ENCODE results near the gene ZNF205.
A peak's percentile ranks its signal among the peaks of the same experiment; 100 is the strongest.
"Not testable (repeated sequence)": the region's sequence is repeated elsewhere in the genome, so short reads cannot be mapped to it uniquely, and the experiment has no call there.

The ZNF205 gene

DNA sequence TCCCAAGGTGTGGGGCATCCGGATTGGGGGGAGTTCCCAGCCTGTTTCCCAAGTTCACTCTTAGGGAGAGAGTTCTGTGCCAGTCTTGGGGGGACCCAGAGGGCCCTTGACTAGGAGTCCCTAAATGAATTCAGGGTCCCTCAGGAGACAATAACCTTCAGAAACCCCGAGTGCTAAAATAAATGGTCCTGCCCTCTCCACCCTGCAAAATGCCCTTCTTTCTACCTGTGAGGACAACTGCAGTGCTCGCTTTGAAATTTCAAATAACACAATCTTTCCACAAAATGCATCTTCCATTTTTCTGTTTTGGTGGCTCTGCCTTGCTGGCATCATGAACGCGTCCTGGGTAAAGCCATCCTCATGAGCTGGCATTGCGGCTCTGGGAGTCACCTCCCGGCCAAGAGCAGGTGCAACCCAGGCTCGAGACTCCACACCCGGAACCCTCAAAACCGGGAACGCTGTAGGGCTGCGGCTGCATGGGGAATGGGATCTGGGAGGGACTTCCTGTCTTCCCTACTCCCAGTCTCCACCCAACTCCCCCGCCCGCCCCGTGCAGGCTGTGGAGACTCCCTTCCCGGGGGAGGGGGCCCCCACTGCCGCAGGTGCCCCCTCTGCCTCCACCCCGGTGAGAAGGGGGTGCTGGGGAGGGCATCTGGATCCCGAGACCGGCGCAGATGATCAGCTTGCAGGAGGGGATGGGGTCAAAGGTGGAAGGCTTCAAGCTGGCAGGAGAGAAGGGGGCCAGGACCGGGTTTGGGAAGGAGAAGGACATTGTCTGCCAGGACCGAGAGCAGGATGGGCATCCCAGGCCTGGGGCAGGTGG lies at the start of gene ZNF205:
Gene ZNF205, plus strand, starts transcription at position 529 of the 823 bp plus-strand sequence. CDS start 845 bp downstream, outside the sequence.
- peak within 1 kb of the TSS; percentile 12 for H3K27ac ChIP-seq
- peak; percentile 16 for DNase-seq (ENCODE audit: low read depth, low spot score)

DNA sequence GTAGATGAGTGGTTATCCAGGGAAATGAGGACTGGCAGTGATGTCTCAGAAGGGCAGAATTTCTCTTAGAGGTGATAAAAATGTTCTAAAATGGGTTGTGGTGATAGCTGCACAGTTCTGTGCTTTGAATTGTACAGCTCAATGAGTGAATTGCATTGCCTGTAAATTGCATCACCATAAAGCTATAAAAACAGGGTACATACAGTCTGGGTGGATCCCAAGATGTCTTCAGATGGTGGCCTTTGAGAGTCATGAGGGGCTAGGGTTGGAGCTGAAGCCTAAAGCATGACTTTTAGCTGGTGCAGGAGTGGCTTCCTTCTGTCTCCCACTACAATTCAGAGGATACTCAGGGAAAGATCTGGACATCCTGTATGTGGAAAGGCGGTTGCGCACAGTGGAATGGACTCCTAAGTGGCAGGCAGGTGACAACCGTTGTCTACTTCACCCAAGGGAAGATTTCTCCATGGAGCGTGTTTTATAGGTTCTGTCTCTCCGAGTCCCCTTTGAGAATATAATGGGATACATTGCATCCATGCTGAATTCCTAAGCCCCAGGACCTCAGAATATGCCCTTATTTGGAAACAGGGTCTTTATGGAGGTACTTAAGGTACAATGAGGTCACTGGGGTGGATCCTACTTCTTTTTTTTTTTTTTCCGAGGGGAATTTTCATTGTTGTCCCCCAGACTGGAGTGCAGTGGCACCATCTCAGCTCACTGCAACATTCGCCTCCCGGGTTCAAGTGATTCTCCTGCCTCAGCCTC lies 48.6 kb upstream of the ZNF205 start:
- H3K27ac ChIP-seq = no peak overlapping the region
- DNase-seq (ENCODE audit: low read depth, low spot score) = no peak

DNA sequence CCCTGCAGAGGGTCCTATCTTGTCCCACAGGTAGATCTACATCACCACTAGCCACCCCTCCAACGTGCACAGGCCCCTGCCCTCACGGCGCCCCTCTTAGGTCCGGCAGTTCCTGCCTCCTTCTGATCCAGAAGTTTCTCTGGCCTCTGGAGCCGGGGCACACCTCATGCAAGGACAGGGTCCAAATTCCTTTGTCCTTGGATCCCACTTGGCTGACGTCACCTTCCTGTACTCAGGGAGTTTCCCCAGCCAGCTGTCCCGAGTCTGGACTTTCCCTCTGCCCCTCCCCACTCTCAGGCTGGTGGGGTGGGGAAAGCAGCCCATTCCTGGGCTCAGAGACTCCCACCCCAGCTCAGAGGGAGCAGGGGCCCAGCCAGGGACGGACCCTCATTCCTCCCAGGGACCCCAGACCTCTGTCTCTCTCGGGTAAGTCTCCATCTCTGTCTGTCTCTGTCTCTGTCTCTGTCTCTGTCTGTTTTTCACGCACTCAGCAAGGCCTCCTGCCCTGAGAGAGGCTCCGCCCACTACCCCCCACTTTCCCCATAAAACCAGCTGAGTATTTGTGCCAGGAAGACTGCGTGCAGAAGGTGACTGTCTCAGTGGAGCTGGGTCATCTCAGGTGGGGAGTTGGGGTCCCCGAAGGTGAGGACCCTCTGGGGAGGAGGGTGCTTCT lies 47.2 kb upstream of the ZNF205 start, which contains the start of gene IL32:
Gene IL32, plus strand, starts transcription at position 572 of the 673 bp plus-strand sequence. CDS start 172 bp downstream, outside the sequence.
- peak; percentile 33 for DNase-seq (ENCODE audit: low read depth, low spot score)
- H3K27ac ChIP-seq = no peak within 1 kb of the TSS

DNA sequence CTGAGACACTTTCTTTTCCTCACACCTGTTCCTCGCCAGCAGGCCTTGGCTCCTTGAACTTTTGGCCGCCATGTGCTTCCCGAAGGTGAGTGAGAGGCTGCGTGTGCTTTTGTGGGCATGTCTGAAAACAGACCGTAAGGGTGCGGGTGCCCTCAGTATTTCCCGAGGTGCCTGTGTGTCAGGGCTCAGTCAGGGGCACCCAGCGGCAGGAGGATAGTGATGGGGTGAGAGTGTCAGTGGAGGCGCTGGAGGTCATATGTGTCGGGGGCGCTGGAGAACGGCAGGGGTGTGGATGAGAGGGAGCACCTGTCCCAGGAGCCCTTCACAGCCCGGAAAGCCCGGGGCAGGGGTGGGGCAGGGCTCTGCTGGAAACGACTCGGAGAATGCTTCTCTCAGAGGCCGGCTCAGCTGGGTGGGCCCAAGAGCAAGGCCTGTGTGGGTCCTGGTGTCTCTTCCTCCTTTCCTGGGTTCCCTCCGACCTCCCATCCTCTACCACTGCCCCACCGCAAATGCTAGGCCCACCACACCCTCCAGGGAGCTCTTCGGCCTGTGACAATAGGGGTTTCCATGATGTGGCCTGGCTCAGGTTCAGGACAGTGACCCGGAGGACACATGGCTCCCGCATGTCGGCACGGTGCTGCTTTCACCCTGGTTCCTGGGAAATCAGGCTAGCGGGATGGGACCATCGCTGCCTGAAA lies 46.5 kb upstream of the ZNF205 start:
- DNase-seq (ENCODE audit: low read depth, low spot score) = no peak
- H3K27ac ChIP-seq = no peak overlapping the region

DNA sequence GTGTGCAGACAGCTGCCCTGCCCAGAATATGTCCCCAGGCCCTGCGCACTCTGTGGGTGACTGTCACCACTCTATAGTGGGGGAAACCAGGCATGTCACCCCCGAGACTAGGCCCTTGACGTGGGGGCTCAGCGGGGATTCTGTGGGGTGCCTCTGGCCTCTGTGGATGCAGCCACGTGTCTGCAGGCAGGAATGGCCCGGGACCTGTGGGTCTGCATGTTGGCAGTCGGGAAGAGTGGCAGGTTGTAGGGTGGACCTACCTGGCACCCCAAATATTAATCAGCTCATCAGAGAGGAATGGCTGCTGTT lies 46.0 kb upstream of the ZNF205 start:
- no peak overlapping the region for H3K27ac ChIP-seq
- no peak for DNase-seq (ENCODE audit: low read depth, low spot score)

DNA sequence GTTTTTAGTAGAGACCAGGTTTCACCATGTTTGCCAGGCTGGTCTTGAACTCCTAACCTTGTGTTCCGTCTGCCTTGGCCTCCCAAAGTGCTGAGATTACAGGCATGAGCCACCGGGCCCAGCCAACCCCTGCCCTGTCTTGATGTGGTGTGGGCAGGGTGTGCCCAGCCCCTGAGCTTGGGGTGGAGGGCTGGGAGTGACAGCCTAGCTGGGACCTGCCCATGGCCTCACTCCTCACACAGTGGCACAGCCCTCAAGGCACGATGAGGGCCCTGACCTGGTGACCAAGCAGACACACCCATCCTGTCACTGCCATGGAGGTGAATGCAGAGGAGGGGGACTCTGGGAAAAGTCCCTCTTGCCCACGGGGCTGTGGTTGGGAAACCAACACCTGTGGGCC lies 43.9 kb upstream of the ZNF205 start:
- H3K27ac ChIP-seq = no peak overlapping the region
- no peak for DNase-seq (ENCODE audit: low read depth, low spot score)

DNA sequence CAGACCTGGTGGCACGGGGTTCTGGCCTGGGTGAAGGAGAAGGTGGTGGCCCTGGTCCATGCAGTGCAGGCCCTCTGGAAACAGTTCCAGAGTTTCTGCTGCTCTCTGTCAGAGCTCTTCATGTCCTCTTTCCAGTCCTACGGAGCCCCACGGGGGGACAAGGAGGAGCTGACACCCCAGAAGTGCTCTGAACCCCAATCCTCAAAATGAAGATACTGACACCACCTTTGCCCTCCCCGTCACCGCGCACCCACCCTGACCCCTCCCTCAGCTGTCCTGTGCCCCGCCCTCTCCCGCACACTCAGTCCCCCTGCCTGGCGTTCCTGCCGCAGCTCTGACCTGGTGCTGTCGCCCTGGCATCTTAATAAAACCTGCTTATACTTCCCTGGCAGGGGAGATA lies 43.2 kb upstream of the ZNF205 start:
- not testable (repeated sequence) for H3K27ac ChIP-seq

DNA sequence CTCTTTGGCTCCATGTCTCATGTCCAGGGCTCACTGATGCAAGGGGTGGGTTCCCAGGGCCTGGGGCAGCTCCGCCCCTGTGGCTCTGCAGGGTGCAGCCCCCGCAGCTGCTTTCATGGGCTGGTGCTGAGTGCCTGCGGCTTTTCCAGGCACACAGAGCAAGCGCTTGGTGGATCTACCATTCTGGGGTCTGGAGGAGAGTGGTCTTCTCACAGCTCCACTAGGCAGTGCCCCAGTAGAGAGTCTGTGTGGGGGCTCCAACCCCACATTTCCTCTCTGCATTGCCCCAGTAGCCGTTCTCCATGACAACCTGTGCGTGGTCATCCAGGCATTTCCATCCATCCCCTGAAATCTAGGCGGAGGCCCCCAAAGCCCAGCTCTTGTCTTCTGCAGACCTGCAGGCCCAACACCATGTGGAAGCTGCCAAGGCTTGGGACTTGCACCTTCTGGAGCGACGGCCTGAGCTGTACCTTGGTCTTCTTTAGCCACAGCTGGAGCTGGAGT lies 41.7 kb upstream of the ZNF205 start:
- no peak overlapping the region for H3K27ac ChIP-seq
- no peak for DNase-seq (ENCODE audit: low read depth, low spot score)

More for the DNA sequence above, 43.2 kb upstream of the ZNF205 start:
- not testable (repeated sequence) for DNase-seq (ENCODE audit: low read depth, low spot score)

DNA sequence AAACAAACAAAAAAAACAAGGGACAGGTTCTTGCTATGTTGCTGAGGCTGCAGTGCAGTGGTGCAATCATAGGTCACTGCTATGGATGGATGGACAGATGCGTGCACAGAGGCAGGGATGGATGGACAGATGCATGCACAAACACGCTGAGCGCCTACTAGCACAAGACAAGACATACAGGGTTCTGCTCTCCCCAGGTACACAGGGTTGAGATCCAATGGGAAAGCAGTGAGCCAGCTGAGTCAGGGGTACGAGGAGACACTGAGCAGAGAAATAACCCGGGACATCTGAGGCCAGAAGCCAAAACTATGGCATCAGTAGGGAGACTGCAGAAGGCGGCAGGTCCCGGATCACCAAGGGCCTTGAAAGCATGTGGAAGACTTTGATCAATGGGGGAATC lies 40.7 kb upstream of the ZNF205 start:
- no peak for DNase-seq (ENCODE audit: low read depth, low spot score)

DNA sequence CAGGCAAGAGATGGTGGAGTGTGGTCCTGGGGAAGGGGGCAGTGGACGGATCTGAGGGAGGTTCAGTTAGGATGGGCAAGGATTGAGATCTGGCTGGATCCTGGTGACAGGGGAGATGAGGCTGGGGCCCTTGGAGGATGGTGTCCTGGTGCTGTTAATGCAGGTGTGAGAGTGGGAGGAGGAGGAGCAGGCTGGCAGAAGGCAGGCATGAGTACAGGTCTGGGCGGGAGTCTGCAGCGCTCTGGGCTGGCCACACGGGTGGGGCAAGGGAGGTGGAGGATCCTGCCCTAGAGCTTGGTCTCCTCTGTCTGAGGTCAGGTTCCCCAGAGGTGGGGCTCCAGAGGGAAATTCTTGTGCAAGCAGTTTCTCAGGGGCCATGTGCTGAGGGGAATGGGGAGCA lies 40.2 kb upstream of the ZNF205 start:
- not testable (repeated sequence) for DNase-seq (ENCODE audit: low read depth, low spot score)

More for the DNA sequence above, 40.7 kb upstream of the ZNF205 start:
- H3K27ac ChIP-seq = no peak overlapping the region

DNA sequence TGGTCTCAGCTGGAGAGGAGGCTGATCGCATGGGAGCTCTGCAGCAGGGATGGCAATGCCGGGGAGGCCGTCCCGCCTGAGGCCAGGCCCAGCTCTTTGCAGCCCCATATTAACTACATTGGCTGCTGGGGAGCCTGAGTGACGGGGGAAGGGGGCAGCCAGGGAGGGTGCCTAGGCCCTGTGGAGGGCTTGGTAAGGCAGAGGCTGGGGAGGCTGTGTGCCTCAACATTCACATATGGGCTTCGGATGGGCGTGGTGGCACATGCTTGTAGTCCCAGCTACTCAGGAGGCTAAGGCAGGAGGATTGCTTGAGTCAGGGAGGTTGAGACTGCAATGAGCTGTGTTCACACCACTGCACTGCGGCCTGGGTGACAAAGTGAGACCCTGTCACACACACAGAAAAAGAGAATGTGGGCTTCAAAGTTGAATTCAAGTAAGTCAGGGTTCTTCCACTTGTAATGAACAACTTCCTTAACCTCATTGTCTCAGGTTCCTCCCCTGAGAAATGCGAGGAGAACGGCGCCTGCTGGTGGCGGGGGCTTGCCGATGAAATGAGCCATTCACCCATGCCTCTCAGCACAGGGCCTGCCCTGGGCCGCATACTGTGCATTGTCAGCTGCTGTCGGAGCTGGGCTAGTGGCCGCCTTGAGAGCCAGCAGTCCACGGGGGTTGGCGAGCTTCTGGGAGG lies 39.7 kb upstream of the ZNF205 start:
- H3K27ac ChIP-seq = not testable (repeated sequence)

More for the DNA sequence above, 40.2 kb upstream of the ZNF205 start:
- H3K27ac ChIP-seq = not testable (repeated sequence)

DNA sequence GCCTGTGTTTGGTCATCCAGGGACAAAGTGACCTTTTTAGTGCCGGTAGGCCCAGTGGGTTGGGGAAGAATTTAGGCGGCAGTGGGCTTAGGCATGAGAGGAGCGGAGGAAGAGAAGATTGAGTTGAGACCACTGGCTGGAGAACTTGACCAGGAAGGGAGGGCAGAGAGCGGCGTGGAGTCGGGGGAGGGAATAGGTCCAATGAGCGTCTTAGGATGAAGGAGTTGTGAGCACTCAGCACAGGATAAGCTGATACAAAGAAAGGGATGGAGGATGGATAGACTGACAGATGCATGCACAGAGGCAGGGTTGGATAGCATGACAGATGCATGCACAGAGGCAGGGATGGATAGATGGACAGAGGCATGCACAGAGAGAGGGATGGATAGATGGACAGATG lies 38.9 kb upstream of the ZNF205 start:
- no peak overlapping the region for H3K27ac ChIP-seq
- DNase-seq (ENCODE audit: low read depth, low spot score) = no peak

More for the DNA sequence above, 39.7 kb upstream of the ZNF205 start:
- not testable (repeated sequence) for DNase-seq (ENCODE audit: low read depth, low spot score)

DNA sequence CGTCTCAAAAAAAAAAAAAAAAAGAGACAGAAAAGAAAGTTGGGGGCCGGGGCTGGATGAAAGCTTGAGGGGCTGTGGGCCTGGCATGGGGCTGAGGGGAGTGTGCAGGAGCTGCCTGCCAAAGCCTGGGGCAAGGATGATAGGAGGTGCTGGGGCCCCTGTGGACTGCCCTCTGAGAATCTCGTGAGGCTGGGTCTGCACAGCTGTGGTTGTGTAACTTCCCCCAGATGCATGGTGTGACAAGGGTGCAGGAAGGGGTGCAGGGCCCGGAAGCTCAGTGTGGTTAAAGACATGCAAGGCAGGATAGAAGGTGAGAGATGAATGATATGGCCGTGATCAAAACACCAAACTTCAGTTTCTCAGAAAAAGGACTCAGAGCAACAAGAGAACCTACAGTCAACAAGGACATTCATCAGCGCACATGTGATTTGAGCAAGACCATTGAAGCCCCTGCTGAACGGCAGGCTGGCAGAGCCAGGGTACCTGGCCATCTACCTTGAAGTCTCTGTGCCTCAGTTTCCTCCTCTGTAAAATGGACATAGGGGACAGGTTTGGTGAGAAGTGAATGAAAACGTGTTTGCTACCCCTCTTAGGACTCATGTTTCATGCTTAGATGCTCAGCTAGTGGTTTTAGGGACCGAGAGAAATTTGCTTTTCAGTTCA lies 37.4 kb upstream of the ZNF205 start:
- no peak for DNase-seq (ENCODE audit: low read depth, low spot score)
- no peak overlapping the region for H3K27ac ChIP-seq

DNA sequence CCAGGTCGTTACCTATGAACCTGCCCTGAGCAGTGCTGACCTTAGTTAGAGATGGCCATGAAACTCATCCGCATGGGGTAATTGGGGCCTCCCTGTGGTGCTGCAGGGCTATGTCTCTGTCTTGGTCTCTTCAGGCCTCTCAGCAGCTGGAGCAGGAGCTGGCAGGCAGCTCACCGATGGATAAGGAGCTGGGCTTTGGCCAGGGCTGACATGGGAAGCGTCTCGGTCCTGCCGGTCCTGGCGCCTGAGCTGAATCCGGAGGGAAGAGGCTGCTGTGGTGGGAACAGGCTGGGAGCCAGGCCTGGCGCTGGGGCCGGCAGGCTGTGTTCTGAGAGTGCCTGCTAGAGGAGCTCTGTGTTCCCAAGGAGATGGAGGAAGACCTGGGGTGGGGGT lies 36.9 kb upstream of the ZNF205 start:
- no peak overlapping the region for H3K27ac ChIP-seq

DNA sequence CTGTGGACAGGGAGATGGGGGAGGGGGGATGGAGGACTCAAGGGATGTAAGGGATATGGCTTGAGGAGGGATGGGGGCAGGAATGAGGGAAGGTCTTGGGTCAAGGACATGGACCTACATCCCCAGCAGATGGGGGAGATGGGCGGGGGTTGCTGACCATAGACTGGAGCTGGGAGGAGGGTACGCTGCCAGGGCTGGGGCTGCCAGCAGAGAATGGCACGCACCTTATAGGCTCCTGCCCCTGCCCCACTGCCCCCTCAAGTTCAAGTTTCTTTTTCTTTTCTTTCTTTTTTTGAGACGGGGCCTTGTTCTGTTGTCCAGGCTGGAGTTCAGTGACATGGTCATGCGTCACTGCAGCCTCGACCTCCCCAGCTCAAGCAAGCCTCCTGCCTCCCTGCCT lies 36.4 kb upstream of the ZNF205 start:
- H3K27ac ChIP-seq; DNase-seq (ENCODE audit: low read depth, low spot score): not testable (repeated sequence)

More for the DNA sequence above, 36.9 kb upstream of the ZNF205 start:
- no peak for DNase-seq (ENCODE audit: low read depth, low spot score)

DNA sequence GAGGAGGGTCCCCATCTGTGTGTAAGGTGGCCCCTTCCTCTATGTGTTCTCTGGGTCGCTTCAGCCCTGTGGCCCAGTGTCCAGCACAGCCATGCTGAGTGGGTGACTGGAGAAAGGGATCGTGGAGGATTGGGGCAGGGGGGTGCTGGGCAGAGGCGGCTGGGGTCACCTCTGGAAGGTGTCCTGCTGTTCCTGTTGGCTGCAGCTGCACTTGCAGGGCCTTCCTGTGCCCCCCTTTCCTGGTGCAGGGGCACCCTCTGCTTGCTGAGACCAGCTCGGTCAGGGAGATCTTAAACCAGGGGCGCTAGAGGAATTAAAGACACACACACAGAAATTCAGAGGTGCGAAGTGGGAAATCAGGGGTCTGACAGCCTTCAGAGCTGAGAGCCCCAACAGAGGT lies 35.8 kb upstream of the ZNF205 start:
- no peak for DNase-seq (ENCODE audit: low read depth, low spot score)
- no peak overlapping the region for H3K27ac ChIP-seq

DNA sequence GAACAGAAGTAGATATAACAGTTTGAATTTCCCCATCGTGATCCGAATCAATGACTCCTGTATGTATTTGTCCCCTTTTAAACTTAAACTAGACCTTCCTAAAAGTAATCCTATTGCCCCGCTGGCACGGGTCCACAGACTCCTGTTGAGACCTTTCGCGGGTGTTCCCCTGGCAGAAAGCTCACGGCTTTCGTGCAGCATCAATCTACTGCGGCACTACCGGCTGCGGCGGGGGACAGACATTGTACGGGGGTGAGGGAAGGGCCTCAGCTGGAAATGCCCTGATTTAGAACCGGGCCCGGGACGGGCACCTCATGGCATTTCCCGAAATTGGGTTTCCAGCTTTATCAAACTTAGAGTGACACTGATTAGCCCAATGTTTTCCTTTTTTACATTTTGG lies 32.4 kb upstream of the ZNF205 start:
- H3K27ac ChIP-seq = no peak overlapping the region
- no peak for DNase-seq (ENCODE audit: low read depth, low spot score)

DNA sequence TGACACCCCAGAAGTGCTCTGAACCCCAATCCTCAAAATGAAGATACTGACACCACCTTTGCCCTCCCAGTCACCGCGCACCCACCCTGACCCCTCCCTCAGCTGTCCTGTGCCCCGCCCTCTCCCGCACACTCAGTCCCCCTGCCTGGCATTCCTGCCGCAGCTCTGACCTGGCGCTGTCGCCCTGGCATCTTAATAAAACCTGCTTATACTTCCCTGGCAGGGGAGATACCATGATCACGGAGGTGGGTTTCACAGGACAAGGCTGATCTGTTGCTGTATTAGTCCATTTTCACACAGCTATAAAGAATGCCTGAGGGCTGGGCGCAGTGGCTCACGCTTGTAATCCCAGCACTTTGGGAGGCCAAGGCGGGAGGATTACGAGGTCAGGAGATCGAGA lies 30.4 kb upstream of the ZNF205 start:
- DNase-seq (ENCODE audit: low read depth, low spot score); H3K27ac ChIP-seq: not testable (repeated sequence)

DNA sequence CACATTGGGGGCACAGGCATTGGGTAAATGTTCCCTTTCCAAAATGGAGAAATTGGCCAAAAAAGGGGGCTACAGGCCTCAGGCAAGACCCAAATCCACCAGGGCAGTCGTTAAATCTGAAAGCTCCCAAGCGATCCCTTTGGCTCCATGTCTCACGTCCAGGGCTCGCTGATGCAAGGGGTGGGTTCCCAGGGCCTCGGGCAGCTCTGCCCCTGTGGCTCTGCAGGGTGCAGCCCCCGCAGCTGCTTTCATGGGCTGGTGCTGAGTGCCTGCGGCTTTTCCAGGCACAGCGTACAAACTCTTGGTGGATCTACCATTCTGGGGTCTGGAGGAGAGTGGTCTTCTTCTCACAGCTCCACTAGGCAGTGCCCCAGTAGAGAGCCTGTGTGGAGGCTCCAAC lies 29.0 kb upstream of the ZNF205 start:
- DNase-seq (ENCODE audit: low read depth, low spot score); H3K27ac ChIP-seq: not testable (repeated sequence)
